Chondrocyte (in vitro differentiated cells): ENCODE measurements around the gene SRSF6. TPM values are rescaled to one million over a fixed set of nuclear protein-coding genes. Genes with fewer than 3 reads are reported as not detected.
"Not testable (repeated sequence)": the region's sequence is repeated elsewhere in the genome, so short reads cannot be mapped to it uniquely, and the experiment has no call there.

Source experiments
- DNase-seq: peaks from one replicate; pipeline ENCODE4 v3.0.0; 2021; ENCODE audit warnings: mixed read lengths, low spot score
- H3K27ac Mint-ChIP-seq: one replicate; pipeline ENCODE4 v1.8.0; 2021; ENCODE audit warnings: mild to moderate bottlenecking, moderate library complexity, mixed read lengths; ENCODE audit not compliant: unreplicated experiment
- H3K27me3 Mint-ChIP-seq: 2 replicates; pipeline ENCODE4 v1.8.0; 2021; ENCODE audit warnings: low read depth, mixed read lengths
- H3K36me3 Mint-ChIP-seq: 2 replicates; pipeline ENCODE4 v1.8.0; 2021; ENCODE audit warnings: low read depth, mixed read lengths
- H3K4me1 Mint-ChIP-seq: 2 replicates; pipeline ENCODE4 v1.8.0; 2021; ENCODE audit warnings: low read depth, mild to moderate bottlenecking, mixed read lengths
- H3K4me3 Mint-ChIP-seq: one replicate; pipeline ENCODE4 v1.8.0; 2021; ENCODE audit warnings: mild to moderate bottlenecking, moderate library complexity, mixed read lengths; ENCODE audit not compliant: unreplicated experiment
- H3K9me3 Mint-ChIP-seq: 2 replicates; pipeline ENCODE4 v1.8.0; 2021; ENCODE audit warnings: low read depth, mixed read lengths
- CTCF ChIP-seq: fragments of 200-600 bp; sonication (generic); IDR thresholded peaks from 2 replicates; pipeline ENCODE4 v1.5.0; 2021; ENCODE audit warnings: antibody characterized with exemption, mild to moderate bottlenecking, moderate library complexity
- total RNA-seq: library from RNA; stranded (reverse); gene quantifications from 3 replicates; pipeline ENCODE4 v1.2.1, GENCODE V29; 2021

Gene SRSF6
- total RNA-seq, 1 donor from 2014 or later, result 143 TPM

DNA sequence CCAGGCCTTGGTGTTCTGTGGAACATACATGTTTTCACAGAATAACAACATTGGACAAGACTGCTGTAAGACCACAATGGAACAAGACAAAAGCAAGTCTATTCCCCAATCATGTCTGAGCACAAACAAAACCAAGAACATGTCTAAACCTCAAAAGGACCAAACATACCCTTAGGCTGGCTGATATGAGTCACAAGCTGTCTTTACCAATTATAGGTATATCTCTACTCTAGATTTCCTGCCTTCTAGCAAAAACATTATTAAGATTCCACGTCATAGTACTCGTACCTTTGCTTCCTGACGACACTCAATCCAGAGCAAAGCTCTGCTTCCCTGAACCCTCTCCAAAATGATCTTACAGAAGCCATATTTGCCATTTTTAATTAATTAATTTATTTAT, 34.4 kb downstream of the SRSF6 start:
- no peaks in the 10 kb centered on the region for H3K36me3 Mint-ChIP-seq
- no peak overlapping the region for H3K4me3 Mint-ChIP-seq
- H3K27me3 Mint-ChIP-seq, result peaks cover 2% of the 10 kb centered on the region
- TF ChIP-seq CTCF, result no peak
- no peak overlapping the region for H3K27ac Mint-ChIP-seq
- peaks cover 5% of the 10 kb centered on the region for H3K4me1 Mint-ChIP-seq
- peaks cover 7% of the 10 kb centered on the region for H3K9me3 Mint-ChIP-seq
- no peak for DNase-seq

- Mint-ChIP-seq H3K4me3 (no peak overlapping the region), H3K27me3 (peaks cover 2% of the 10 kb centered on the region), H3K36me3 (no peaks in the 10 kb centered on the region), H3K9me3 (peaks cover 2% of the 10 kb centered on the region), H3K27ac (no peak overlapping the region), H3K4me1 (peaks cover 5% of the 10 kb centered on the region)
- no peak for TF ChIP-seq CTCF
- DNase-seq, result no peak
Measured at GRCh38 chr20:43495388-43495787, 37.7 kb downstream of the SRSF6 start.

DNA sequence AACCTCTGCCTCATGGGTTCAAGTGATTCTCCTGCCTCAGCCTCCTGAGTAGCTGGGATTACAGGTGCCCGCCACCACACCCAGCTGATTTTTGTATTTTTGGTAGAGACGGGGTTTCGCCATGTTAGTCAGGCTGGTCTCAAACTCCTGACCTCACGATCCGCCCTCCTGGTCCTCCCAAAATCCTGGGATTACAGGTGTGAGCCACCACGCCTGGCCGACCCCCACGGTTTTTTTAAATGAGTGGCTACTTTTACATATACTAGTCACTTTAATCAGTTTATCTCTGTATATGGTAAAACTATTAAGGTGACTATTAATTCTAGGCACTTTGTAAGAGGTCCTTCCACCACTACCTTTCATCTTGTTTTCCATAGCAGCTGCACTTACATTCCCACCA, 44.3 kb downstream of the SRSF6 start:
- not testable (repeated sequence) for H3K4me3 Mint-ChIP-seq, H3K36me3 Mint-ChIP-seq, H3K9me3 Mint-ChIP-seq, H3K4me1 Mint-ChIP-seq, DNase-seq, H3K27ac Mint-ChIP-seq
- peaks cover 17% of the 10 kb centered on the region for H3K27me3 Mint-ChIP-seq

GRCh38 chr20:43506238-43506637, 48.5 kb downstream of the SRSF6 start:
- H3K4me1 Mint-ChIP-seq, result peaks cover 8% of the 10 kb centered on the region
- no peaks in the 10 kb centered on the region for H3K36me3 Mint-ChIP-seq
- no peak for DNase-seq
- H3K27ac Mint-ChIP-seq, result no peak overlapping the region
- no peaks in the 10 kb centered on the region for H3K9me3 Mint-ChIP-seq
- no peak overlapping the region for H3K4me3 Mint-ChIP-seq
- TF ChIP-seq CTCF, result no peak
- H3K27me3 Mint-ChIP-seq, result peaks cover 16% of the 10 kb centered on the region

GRCh38 chr20:43507150-43508080, 49.7 kb downstream of the SRSF6 start, which contains the start of gene L3MBTL1:
TSS of gene L3MBTL1 (plus strand) at chr20:43507697. CDS start at chr20:43513504, 5,807 bp downstream.
- H3K9me3 Mint-ChIP-seq, result no peaks in the 10 kb centered on the region
- no peaks in the 10 kb centered on the region for H3K36me3 Mint-ChIP-seq
- H3K4me3 Mint-ChIP-seq, result peak within 1 kb of the TSS; percentile 76
- peaks cover 8% of the 10 kb centered on the region for H3K4me1 Mint-ChIP-seq
- H3K27ac Mint-ChIP-seq, result no peak within 1 kb of the TSS
- peaks cover 12% of the 10 kb centered on the region for H3K27me3 Mint-ChIP-seq
- DNase-seq, result no peak
- peak; percentile 57 for TF ChIP-seq CTCF
